ENCODE data around the gene HIVEP3. TPM values are rescaled to one million over a fixed set of nuclear protein-coding genes. Genes with fewer than 3 reads are reported as not detected.

Gene HIVEP3
- total RNA-seq, 1 experiment from 2014 or later = 1.4 TPM

- Histone ChIP-seq H3K14ac (ENCODE audit: insufficient read depth, low read length) (no peak overlapping the region), H3K4me2 (ENCODE audit: insufficient read depth, insufficient read length, low read length) (no peak overlapping the region), H2BK5ac (ENCODE audit: insufficient read length, low read length) (no peak overlapping the region), H3K56ac (ENCODE audit: insufficient read length, low read depth, low read length) (no peak overlapping the region), H3K27me3 (ENCODE audit: insufficient read depth, low read length) (no peaks in the 10 kb centered on the region), H3K79me2 (ENCODE audit: insufficient read depth, low read length) (no peaks in the 10 kb centered on the region), H3K27ac (ENCODE audit: insufficient read length, low read depth, low read length) (no peak overlapping the region), H3K18ac (ENCODE audit: insufficient read length, low read depth, low read length) (no peak overlapping the region), H3K4ac (ENCODE audit: low read depth, low read length) (no peak overlapping the region), H3K9me3 (ENCODE audit: control insufficient read depth, low read depth, low read length) (no peaks in the 10 kb centered on the region), H3K23ac (ENCODE audit: insufficient read length, low read depth, low read length) (no peak overlapping the region), H3K4me1 (ENCODE audit: insufficient read depth, low read length) (no peaks in the 10 kb centered on the region), H2BK20ac (ENCODE audit: low read depth, low read length, poor library complexity, severe bottlenecking) (no peak overlapping the region), H2BK15ac (ENCODE audit: low read depth, low read length) (no peak overlapping the region), H4K8ac (replicated peaks; ENCODE audit: insufficient read length, low read depth, low read length) (no peak overlapping the region), H2BK12ac (ENCODE audit: insufficient read length, low read depth, low read length) (no peak overlapping the region), H2BK120ac (ENCODE audit: low read depth, low read length, poor library complexity, severe bottlenecking) (no peak overlapping the region), H3T11ph (ENCODE audit: low read length) (no peak overlapping the region), H3K79me1 (ENCODE audit: insufficient read depth, low read depth, low read length, poor library complexity, severe bottlenecking) (no peaks in the 10 kb centered on the region), H3K23me2 (ENCODE audit: insufficient read length, low read depth, low read length, poor library complexity, severe bottlenecking) (no peaks in the 10 kb centered on the region), H4K91ac (ENCODE audit: insufficient read length, low read depth, low read length) (no peak overlapping the region), H2AFZ (ENCODE audit: low read length) (no peak overlapping the region), H4K20me1 (ENCODE audit: control insufficient read depth, insufficient read depth, insufficient read length) (no peaks in the 10 kb centered on the region), H3K9ac (ENCODE audit: extremely low read depth, insufficient read length, low read length) (no peak overlapping the region), H2AK5ac (ENCODE audit: insufficient read length, low read length) (no peak overlapping the region), H4K5ac (ENCODE audit: insufficient read length, low read depth, low read length) (no peak overlapping the region)
- TF ChIP-seq CTCF (conservative IDR thresholded peaks at IDR 0.05) = no peak
- no peak for DNase-seq
- Mint-ChIP-seq H3K36me3 (ENCODE audit: insufficient read depth in 1 of 3, low read depth in 3 of 3) (no peaks in the 10 kb centered on the region), H3K4me3 (no peak overlapping the region), H3K4me1 (peaks cover 5 to 9% of the 10 kb centered on the region in 2 experiments), H3K27ac (no peak overlapping the region), H3K9me3 (no peaks in the 10 kb centered on the region), H3K27me3 (ENCODE audit: low read depth) (0 out of 2 replicates have a peak, but pooled peaks cover 2% of the 10 kb centered on the region)
- no CpG with 5 or more reads among the region's 4 CpGs for WGBS (ENCODE audit: extremely low coverage, insufficient read length, low lambda C conversion rate)
Observed at GRCh38 chr1:41683681-41684500, 234.8 kb downstream of the HIVEP3 start.

Data from H9 (cell line).